Gastroesophageal sphincter (tissue), 4 donors: ENCODE measurements around the gene SH3RF3. TPM values are rescaled to one million over a fixed set of nuclear protein-coding genes. Genes with fewer than 3 reads are reported as not detected.
A peak's percentile ranks its signal among the peaks of the same experiment; 100 is the strongest.

Experiments
- ATAC-seq: fragments of 150-250 bp; one replicate; pipeline ENCODE4 v1.9.1; 2016; ENCODE audit warnings: mild to moderate bottlenecking, moderate library complexity
- H3K27ac ChIP-seq, 4 donors: fragments of 200-600 bp; sonication (generic) in 3 of 4; 1 replicate in 3 of 4; 2 replicates in 1 of 4; pipeline ENCODE4 v1.5.1; 2016 to 2019
- H3K27me3 ChIP-seq: fragments of 200-600 bp; sonication (generic); one replicate; pipeline ENCODE4 v1.5.1; 2019
- H3K36me3 ChIP-seq, 2 donors: fragments of 200-600 bp; sonication (generic); one replicate each; pipeline ENCODE4 v1.5.1; 2019; ENCODE audit warnings: control low read depth in 1 of 2
- H3K4me1 ChIP-seq, 3 donors: fragments of 200-600 bp; sonication (generic); 1 replicate in 2 of 3; 2 replicates in 1 of 3; pipeline ENCODE4 v1.5.1; 2016 to 2019; ENCODE audit warnings: control low read depth in 2 of 3
- H3K4me3 ChIP-seq, 2 donors: fragments of 200-600 bp; sonication (generic); one replicate each; pipeline ENCODE4 v1.5.1; 2019; ENCODE audit warnings: mild to moderate bottlenecking in 1 of 2, moderate library complexity in 1 of 2
- H3K9me3 ChIP-seq, 3 donors: fragments of 200-600 bp; sonication (generic); one replicate each; pipeline ENCODE4 v1.5.1; 2017 to 2019; ENCODE audit warnings: control low read depth in 2 of 3
- CTCF ChIP-seq, 4 experiments: fragments of 200-600 bp in 2 of 4; fragments of 450-650 bp in 2 of 4; sonication (generic) in 1 of 4; IDR thresholded peaks; one replicate each; pipeline ENCODE4 v1.5.1; 2017 to 2019; ENCODE audit warnings: antibody characterized with exemption in 4 of 4, mild to moderate bottlenecking in 2 of 4, moderate library complexity in 2 of 4
- EP300 ChIP-seq: sonication (generic); formaldehyde crosslinking; IDR thresholded peaks from one replicate; pipeline ENCODE4 v1.6.1; 2017; ENCODE audit warnings: antibody characterized with exemption, mild to moderate bottlenecking
- POLR2A ChIP-seq, 2 donors: fragments of 450-650 bp; IDR thresholded peaks; one replicate each; pipeline ENCODE4 v1.6.1; 2017; ENCODE audit warnings: antibody characterized with exemption in 2 of 2, mild to moderate bottlenecking in 2 of 2, moderate library complexity in 1 of 2
- POLR2AphosphoS5 ChIP-seq: sonication (generic); formaldehyde crosslinking; IDR thresholded peaks from one replicate; pipeline ENCODE4 v1.6.1; 2017; ENCODE audit warnings: antibody characterized with exemption
- WGBS, 2 donors: methylation state at CpG; one replicate each; pipeline ENCODE4 v1.1.5; 2018; ENCODE audit warnings: low coverage in 1 of 2; 5-methylcytosine and 5-hydroxymethylcytosine counted together
- total RNA-seq, 4 donors: library from RNA; depleted of rRNA; stranded (reverse); fragments of >200 nt; gene quantifications; one replicate each; pipeline ENCODE4 v1.1.0, GENCODE V29; 2016

SH3RF3 gene
- total RNA-seq, 4 donors from 2014 or later, result 10.1 to 15.8 (median 13.2) TPM

- H3K4me1 ChIP-seq, result peaks cover 0 to 22% (median 12%) of the 10 kb centered on the region in 3 donors
- 90 to 100% methylated on average over 2 to 3 of the region's 9 CpGs for WGBS, 2 donors
- H3K9me3 ChIP-seq, result no peaks in the 10 kb centered on the region
- no peak for TF ChIP-seq POLR2A (IDR thresholded peaks at IDR 0.05)
- no peaks in the 10 kb centered on the region for H3K27me3 ChIP-seq
- peak overlapping the region in 1 of 4 donors; percentile 69 for H3K27ac ChIP-seq
- no peak for ATAC-seq
- no peak overlapping the region for H3K4me3 ChIP-seq
- H3K36me3 ChIP-seq, result no peaks in the 10 kb centered on the region
Observed at GRCh38 chr2:109332880-109333279, 203.9 kb downstream of the SH3RF3 start.

GRCh38 chr2:109333414-109334210 lies 204.6 kb downstream of the SH3RF3 start:
- H3K27me3 ChIP-seq, result no peaks in the 10 kb centered on the region
- no peaks in the 10 kb centered on the region for H3K36me3 ChIP-seq
- ATAC-seq, result no peak
- no peaks in the 10 kb centered on the region for H3K9me3 ChIP-seq
- H3K4me3 ChIP-seq, result no peak overlapping the region
- no peak for TF ChIP-seq EP300
- no peak for TF ChIP-seq POLR2AphosphoS5
- no peak for TF ChIP-seq POLR2A (IDR thresholded peaks at IDR 0.05)
- peak in 2 of 4 experiments; percentile 3 to 14 for TF ChIP-seq CTCF (IDR thresholded peaks at IDR 0.05)
- WGBS, 2 donors, result 87 to 94% methylated on average over 6 of the region's 7 CpGs
- H3K27ac ChIP-seq, result no peak overlapping the region
- H3K4me1 ChIP-seq, result peaks cover 0 to 22% (median 12%) of the 10 kb centered on the region in 3 donors

GRCh38 chr2:109335631-109336176 lies 206.7 kb downstream of the SH3RF3 start:
- ATAC-seq, result peak; percentile 48

GRCh38 chr2:109336296-109336695 lies 207.3 kb downstream of the SH3RF3 start:
- no peak overlapping the region for H3K4me3 ChIP-seq
- peak overlapping the region in 1 of 4 donors; percentile 36 for H3K27ac ChIP-seq

More at GRCh38 chr2:109335631-109336176, 206.7 kb downstream of the SH3RF3 start:
- Histone ChIP-seq H3K27me3 (no peaks in the 10 kb centered on the region), H3K27ac (peak overlapping the region in 1 of 4 donors; percentile 36), H3K36me3 (no peaks in the 10 kb centered on the region), H3K4me3 (no peak overlapping the region), H3K4me1 (peaks cover 0 to 22% (median 12%) of the 10 kb centered on the region in 3 donors), H3K9me3 (no peaks in the 10 kb centered on the region)
- TF ChIP-seq EP300 (no peak), POLR2AphosphoS5 (no peak), POLR2A (IDR thresholded peaks at IDR 0.05) (no peak)
- 52 to 87% methylated on average over 5 to 12 of the region's 12 CpGs for WGBS, 2 donors

GRCh38 chr2:109337221-109337620 lies 208.2 kb downstream of the SH3RF3 start:
- no peak overlapping the region for H3K27ac ChIP-seq
- peaks cover 0 to 15% (median 9%) of the 10 kb centered on the region in 3 donors for H3K4me1 ChIP-seq
- H3K27me3 ChIP-seq, result no peaks in the 10 kb centered on the region
- no peak overlapping the region for H3K4me3 ChIP-seq
- WGBS, 2 donors, result 94% methylated on average over 6 of the region's 9 CpGs; no CpG with 5 or more reads in 1 of the 2 donors
- no peak for TF ChIP-seq EP300
- TF ChIP-seq CTCF (IDR thresholded peaks at IDR 0.05), result no peak
- TF ChIP-seq POLR2A (IDR thresholded peaks at IDR 0.05), result no peak
- TF ChIP-seq POLR2AphosphoS5, result no peak
- no peaks in the 10 kb centered on the region for H3K36me3 ChIP-seq
- H3K9me3 ChIP-seq, result no peaks in the 10 kb centered on the region
- no peak for ATAC-seq

More at GRCh38 chr2:109336296-109336695, 207.3 kb downstream of the SH3RF3 start:
- H3K4me1 ChIP-seq, result peaks cover 0 to 22% (median 12%) of the 10 kb centered on the region in 3 donors
- no peaks in the 10 kb centered on the region for H3K27me3 ChIP-seq
- no peaks in the 10 kb centered on the region for H3K36me3 ChIP-seq
- H3K9me3 ChIP-seq, result no peaks in the 10 kb centered on the region
- WGBS, 2 donors, result 91 to 100% methylated on average over 1 to 5 of the region's 6 CpGs
- no peak for ATAC-seq
- TF ChIP-seq POLR2A (IDR thresholded peaks at IDR 0.05), result no peak
- no peak for TF ChIP-seq EP300

GRCh38 chr2:109339519-109339966 lies 210.5 kb downstream of the SH3RF3 start:
- peaks cover 0 to 7% (median 0%) of the 10 kb centered on the region in 3 donors for H3K4me1 ChIP-seq
- no peaks in the 10 kb centered on the region for H3K36me3 ChIP-seq
- H3K9me3 ChIP-seq, result no peaks in the 10 kb centered on the region
- H3K4me3 ChIP-seq, result no peak overlapping the region
- H3K27me3 ChIP-seq, result no peaks in the 10 kb centered on the region
- WGBS, 2 donors, result 20 to 29% methylated on average over 1 of the region's 6 CpGs
- no peak for TF ChIP-seq EP300
- no peak for TF ChIP-seq POLR2AphosphoS5
- TF ChIP-seq CTCF (IDR thresholded peaks at IDR 0.05), result no peak
- no peak for TF ChIP-seq POLR2A (IDR thresholded peaks at IDR 0.05)
- H3K27ac ChIP-seq, result no peak overlapping the region
- ATAC-seq, result no peak
